CD4-positive, alpha-beta T cell (primary cell): ENCODE data around the gene PRXL2B. TPM values are rescaled to one million over a fixed set of nuclear protein-coding genes. Genes with fewer than 3 reads are reported as not detected.
"Not testable (repeated sequence)": the region's sequence is repeated elsewhere in the genome, so short reads cannot be mapped to it uniquely, and the experiment has no call there.

Experiments used
- ATAC-seq: fragments of 200-7000 bp; cut with Tn5 transposase; one replicate; pipeline ENCODE4 v1.10.0; 2022; ENCODE audit warnings: mild to moderate bottlenecking; ENCODE audit not compliant: poor library complexity
- CTCF ChIA-PET: fragments of 350-600 bp; sonication (Branson Sonifier 250); formaldehyde crosslinking; loops from one replicate; lab custom pipeline; 2021; ENCODE audit warnings: antibody characterized with exemption, inconsistent platforms; lab: Charles Lee
- POLR2A ChIA-PET: fragments of 350-600 bp; sonication (Branson Sonifier 250); formaldehyde crosslinking; loops from one replicate; lab custom pipeline; 2021; ENCODE audit warnings: antibody characterized with exemption, inconsistent platforms; lab: Charles Lee
- DNase-seq, 14 experiments: peaks; one replicate each; pipeline ENCODE4 v3.0.0-alpha.2; 2013 to 2020; ENCODE audit warnings: mixed read lengths in 2 of 14
- H3K27ac ChIP-seq, 2 donors: one replicate each; pipeline versions ENCODE4 v1.5.1 to v1.7.0; 2013; ENCODE audit warnings: low read length in 2 of 2, low read depth in 1 of 2, mild to moderate bottlenecking in 1 of 2
- H3K27me3 ChIP-seq, 2 experiments: 1 replicate in 1 of 2; 2 replicates in 1 of 2; pipeline versions ENCODE4 v1.6.1 to v1.7.0; 2013; ENCODE audit warnings: low read length in 2 of 2, control low read depth in 1 of 2, mild to moderate bottlenecking in 1 of 2, moderate library complexity in 1 of 2; ENCODE audit not compliant: insufficient read depth in 2 of 2, control insufficient read depth in 1 of 2
- H3K36me3 ChIP-seq: one replicate; pipeline ENCODE4 v1.6.1; 2013; ENCODE audit warnings: low read length, control low read depth; ENCODE audit not compliant: insufficient read depth
- H3K4me1 ChIP-seq: one replicate; pipeline ENCODE4 v1.6.1; 2013; ENCODE audit warnings: low read length, control low read depth; ENCODE audit not compliant: insufficient read depth
- H3K4me3 ChIP-seq: one replicate; pipeline ENCODE4 v1.5.1; 2013; ENCODE audit warnings: mild to moderate bottlenecking, low read length, moderate library complexity
- H3K9me3 ChIP-seq, 2 experiments: 1 replicate in 1 of 2; 2 replicates in 1 of 2; pipeline versions ENCODE4 v1.6.1 to v1.7.0; 2013; ENCODE audit warnings: low read length in 2 of 2, mild to moderate bottlenecking in 2 of 2, control low read depth in 1 of 2, moderate library complexity in 1 of 2; ENCODE audit not compliant: control insufficient read depth in 1 of 2, insufficient read depth in 1 of 2
- H3K27ac Mint-ChIP-seq: one replicate; pipeline ENCODE4 v1.8.0; 2020; ENCODE audit warnings: mixed read lengths
- H3K27me3 Mint-ChIP-seq: one replicate; pipeline ENCODE4 v1.8.0; 2021; ENCODE audit warnings: mixed read lengths
- H3K36me3 Mint-ChIP-seq: one replicate; pipeline ENCODE4 v1.8.0; 2021; ENCODE audit warnings: low read depth, mixed read lengths
- H3K4me1 Mint-ChIP-seq: one replicate; pipeline ENCODE4 v1.8.0; 2021; ENCODE audit warnings: low read depth, mixed read lengths
- H3K4me3 Mint-ChIP-seq: one replicate; pipeline ENCODE4 v1.8.0; 2020; ENCODE audit warnings: mild to moderate bottlenecking, mixed read lengths
- H3K9me3 Mint-ChIP-seq: one replicate; pipeline ENCODE4 v1.8.0; 2020; ENCODE audit warnings: mixed read lengths
- CTCF ChIP-seq: fragments of 200-600 bp; IDR thresholded peaks from one replicate; pipeline ENCODE4 v1.8.0; 2022; ENCODE audit warnings: antibody characterized with exemption, mild to moderate bottlenecking
- intact Hi-C, 2 experiments: fragments of 100-400 bp; cut with DNase I in 1 of 2; cut with micrococcal nuclease in 1 of 2; formaldehyde crosslinking; loops; one replicate each; pipeline versions ENCODE4 v1.15.1 to v1.9.0; 2023 to 2025; cut with DNase I, micrococcal nuclease
- total RNA-seq, 174 experiments: library from RNA in 2 of 174; stranded (reverse) in 2 of 174; gene quantifications; one replicate each; pipeline ENCODE4 v1.2.3 and lab custom pipeline; 2021 to 2026

The PRXL2B gene
- total RNA-seq, 2 experiments from 2014 or later = 11.0 to 12.8 TPM

DNA sequence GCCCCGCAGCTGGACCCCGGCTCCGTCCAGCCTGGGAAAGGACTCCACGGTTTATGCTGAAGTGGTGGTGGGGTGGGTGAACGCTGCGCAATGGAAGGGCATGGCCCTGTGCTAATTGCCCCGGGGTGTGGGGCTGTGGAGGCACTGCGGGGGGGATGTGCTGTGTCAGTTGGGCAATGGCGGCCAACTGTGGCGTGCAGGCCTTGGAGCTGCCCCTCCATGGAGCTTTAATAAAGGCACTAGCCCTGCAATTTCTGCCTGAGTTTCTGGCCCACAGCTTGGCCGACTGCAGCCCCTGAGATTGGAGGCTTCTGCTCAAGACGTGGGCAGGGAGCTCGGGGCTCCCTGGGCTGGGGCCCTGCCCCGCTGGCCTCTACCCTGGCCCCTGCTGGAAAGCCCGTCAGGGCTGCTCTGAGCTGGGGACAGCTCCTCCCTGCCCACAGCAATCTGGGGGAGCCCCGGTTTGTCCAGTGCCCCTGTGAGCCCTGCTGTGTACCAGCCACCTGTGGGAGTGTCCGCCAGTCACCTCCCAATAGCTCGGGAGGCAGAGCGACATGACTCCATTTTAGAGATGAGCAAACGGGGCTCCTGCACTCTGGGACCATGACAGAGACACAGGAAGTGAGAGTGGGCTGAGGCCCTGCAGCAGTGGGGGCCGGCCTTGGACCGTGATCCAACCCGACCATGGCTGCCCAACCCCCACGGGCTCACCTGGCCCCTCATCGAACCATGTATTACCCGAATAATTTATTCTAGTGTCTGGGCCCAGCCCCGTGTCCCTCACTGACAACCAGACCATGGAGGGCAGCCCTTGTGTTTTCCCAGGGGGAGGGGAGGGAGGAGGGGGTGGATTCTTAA, 39.1 kb upstream of the PRXL2B start:
- Mint-ChIP-seq H3K27me3 (no peaks in the 10 kb centered on the region), H3K9me3 (no peaks in the 10 kb centered on the region), H3K4me1 (peaks cover 31% of the 10 kb centered on the region), H3K27ac (peak overlapping the region; percentile 99), H3K36me3 (peaks cover 5% of the 10 kb centered on the region), H3K4me3 (peak overlapping the region; percentile 95)
- H3K27me3 ChIP-seq = no peaks in the 10 kb centered on the region
- ATAC-seq = peak; percentile 19
- peak overlapping the region; percentile 81 for H3K4me3 ChIP-seq
- ChIA-PET CTCF (interaction anchor here (0.9 to 5.3 kb wide), 7 partner anchors 18 to 353 kb away, joined by 3 to 37 read pairs (median 5); partner anchors contain the start of genes FAAP20, HES5 and PANK4), POLR2A (interaction anchor here (1.0 to 4.9 kb wide), 11 partner anchors 9 to 353 kb away, joined by 3 to 164 read pairs (median 23); partner anchors contain the start of genes FAAP20, HES5, MORN1 and PANK4)
- intact Hi-C loops = loop anchor here (1.0 to 10.0 kb wide), 7 partner anchors 21 to 413 kb away; partner anchors contain the start of genes PANK4 (in 2 of the 2), MORN1 (in 1 of the 2) and RER1 (in 1 of the 2)
- no peak for TF ChIP-seq CTCF
- no peaks in the 10 kb centered on the region for H3K36me3 ChIP-seq
- H3K9me3 ChIP-seq = no peaks in the 10 kb centered on the region
- peaks cover 62% of the 10 kb centered on the region for H3K4me1 ChIP-seq
- peak overlapping the region; percentile 96 to 99 for H3K27ac ChIP-seq
- peak in 11 of 14 experiments; percentile 27 to 74 (median 42) for DNase-seq

- Mint-ChIP-seq H3K4me1 (peaks cover 31% of the 10 kb centered on the region), H3K9me3 (no peaks in the 10 kb centered on the region), H3K27me3 (no peaks in the 10 kb centered on the region), H3K4me3 (peak overlapping the region; percentile 95), H3K36me3 (peaks cover 5% of the 10 kb centered on the region), H3K27ac (peak overlapping the region; percentile 99)
- H3K4me1 ChIP-seq = peaks cover 62% of the 10 kb centered on the region
- H3K4me3 ChIP-seq = peak overlapping the region; percentile 81
- CTCF ChIA-PET = interaction anchor here (0.9 to 5.3 kb wide), 8 partner anchors 14 to 353 kb away, joined by 3 to 37 read pairs (median 6); partner anchors contain the start of genes FAAP20, HES5 and PANK4
- intact Hi-C loops = loop anchor here (1.0 to 10.0 kb wide), 6 partner anchors 22 to 413 kb away; partner anchors contain the start of genes MORN1 (in 1 of the 2), PANK4 (in 1 of the 2) and RER1 (in 1 of the 2)
- POLR2A ChIA-PET = interaction anchor here (0.7 to 4.9 kb wide), 12 partner anchors 8 to 353 kb away, joined by 3 to 164 read pairs (median 22); partner anchors contain the start of genes FAAP20, HES5, MORN1 and PANK4
- H3K9me3 ChIP-seq = no peaks in the 10 kb centered on the region
- DNase-seq (peak; percentile 71 to 91 (median 82)), ATAC-seq (peak; percentile 5)
- H3K36me3 ChIP-seq = no peaks in the 10 kb centered on the region
- peak overlapping the region; percentile 96 to 99 for H3K27ac ChIP-seq
- TF ChIP-seq CTCF = peak; percentile 93
- H3K27me3 ChIP-seq = no peaks in the 10 kb centered on the region
Observed at GRCh38 chr1:2548068-2548589, 38.4 kb upstream of the PRXL2B start.

DNA sequence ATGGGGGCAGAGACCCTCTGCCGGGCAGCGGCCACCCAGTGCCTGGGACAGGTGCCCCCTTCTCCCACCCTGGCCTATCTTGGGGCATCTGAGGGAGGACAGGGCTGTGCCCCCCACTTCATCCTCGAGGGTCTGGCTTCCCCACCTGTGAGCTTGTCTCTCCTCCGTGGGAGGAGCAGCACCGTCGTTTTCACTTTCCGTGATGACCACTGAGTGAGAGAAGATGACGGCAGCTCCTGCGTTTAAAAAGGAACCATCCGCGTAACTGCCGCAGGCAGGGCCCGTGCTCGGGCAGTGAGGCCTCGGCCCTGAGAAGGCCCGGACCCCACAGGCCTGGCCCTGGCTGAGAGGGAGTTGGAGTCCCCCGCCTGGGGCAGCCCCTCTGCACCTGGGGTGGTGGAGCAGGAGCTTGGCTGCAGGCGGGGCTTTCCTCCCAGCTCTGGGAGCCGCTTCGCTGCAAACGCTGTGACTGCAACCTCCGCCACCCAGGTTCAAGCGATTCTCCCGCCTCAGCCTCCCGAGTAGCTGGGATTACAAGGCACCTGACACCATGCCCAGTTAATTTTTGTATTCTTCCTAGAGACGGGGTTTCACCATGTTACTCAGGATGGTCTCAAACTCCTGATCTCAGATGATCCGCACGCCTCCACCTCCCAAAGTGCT, 37.1 kb upstream of the PRXL2B start:
- Histone ChIP-seq H3K4me3 (peak overlapping the region; percentile 81), H3K27ac (peak overlapping the region; percentile 96 to 99)
- H3K4me3 Mint-ChIP-seq = peak overlapping the region; percentile 95

GRCh38 chr1:2550309-2550861, 36.2 kb upstream of the PRXL2B start:
- H3K9me3 ChIP-seq, CTCF ChIA-PET, H3K4me3 Mint-ChIP-seq, H3K4me3 ChIP-seq, intact Hi-C loops, DNase-seq, H3K27ac ChIP-seq, H3K27me3 Mint-ChIP-seq, H3K36me3 ChIP-seq, ATAC-seq, H3K27me3 ChIP-seq, H3K36me3 Mint-ChIP-seq, H3K9me3 Mint-ChIP-seq: not testable (repeated sequence)
- peaks cover 56% of the 10 kb centered on the region for H3K4me1 ChIP-seq
- POLR2A ChIA-PET = interaction anchor here (4.9 kb wide), 1 partner anchor 23 kb away, joined by 164 read pairs; the partner anchor contains the start of genes HES5 and PANK4
- H3K27ac Mint-ChIP-seq = peak overlapping the region; percentile 79
- peaks cover 33% of the 10 kb centered on the region for H3K4me1 Mint-ChIP-seq

More for the DNA sequence above, 37.1 kb upstream of the PRXL2B start:
- Mint-ChIP-seq H3K4me1 (peaks cover 29% of the 10 kb centered on the region), H3K27ac (peak overlapping the region; percentile 99)
- not testable (repeated sequence) for H3K9me3 ChIP-seq, H3K9me3 Mint-ChIP-seq, ATAC-seq, H3K36me3 ChIP-seq, H3K36me3 Mint-ChIP-seq, H3K27me3 ChIP-seq, H3K27me3 Mint-ChIP-seq
- intact Hi-C loops = loop anchor here (2.0 to 10.0 kb wide), 3 partner anchors 35 to 415 kb away; no protein-coding TSS in a partner anchor
- peak in 1 of 14 experiments; percentile 23 for DNase-seq
- POLR2A ChIA-PET = interaction anchor here (2.9 to 4.9 kb wide), 5 partner anchors 12 to 133 kb away, joined by 9 to 164 read pairs (median 54); partner anchors contain the start of genes HES5, PANK4 and PRXL2B
- peaks cover 53% of the 10 kb centered on the region for H3K4me1 ChIP-seq
- CTCF ChIA-PET = interaction anchor here (1.5 to 5.3 kb wide), 3 partner anchors 12 to 36 kb away, joined by 6 to 37 read pairs (median 18); partner anchors contain the start of gene PANK4
